B cell (primary cell): Measurements from ENCODE around the gene SLC35A3.

ENCODE experiments used
- EZH2 ChIP-seq: IDR thresholded peaks from 2 replicates; pipeline ENCODE4 v1.6.1; 2012; ENCODE audit warnings: borderline replicate concordance, low read depth, mild to moderate bottlenecking, moderate library complexity, low read length; ENCODE audit not compliant: insufficient read depth, poor library complexity, severe bottlenecking
- TF ChIP-seq, protein P1 (sequence below): fragments of 200-600 bp; IDR thresholded peaks from one replicate; pipeline ENCODE4 v1.8.0; 2022; ENCODE audit warnings: antibody characterized with exemption, mild to moderate bottlenecking

DNA sequence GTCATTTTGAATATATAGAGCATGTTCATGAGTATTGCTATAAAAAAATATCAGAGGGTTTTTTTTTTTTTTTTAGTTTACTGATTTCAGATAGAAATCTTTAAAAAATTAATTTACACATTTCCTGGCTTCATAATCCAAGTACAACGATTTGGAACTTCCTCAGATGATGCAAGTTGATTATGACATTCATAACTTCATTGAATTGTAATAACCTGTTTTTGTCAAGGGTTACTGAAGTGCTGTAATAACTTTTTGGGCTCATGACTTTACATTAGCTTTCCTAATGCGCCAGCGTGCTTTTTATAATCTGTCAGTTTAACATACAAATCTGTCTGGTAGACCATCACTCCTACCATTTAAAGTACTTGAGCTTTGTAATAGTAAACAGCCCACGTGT is 81.6 kb downstream of the SLC35A3 start:
- TF ChIP-seq EZH2: no peak
- TF ChIP-seq, protein P1, sequence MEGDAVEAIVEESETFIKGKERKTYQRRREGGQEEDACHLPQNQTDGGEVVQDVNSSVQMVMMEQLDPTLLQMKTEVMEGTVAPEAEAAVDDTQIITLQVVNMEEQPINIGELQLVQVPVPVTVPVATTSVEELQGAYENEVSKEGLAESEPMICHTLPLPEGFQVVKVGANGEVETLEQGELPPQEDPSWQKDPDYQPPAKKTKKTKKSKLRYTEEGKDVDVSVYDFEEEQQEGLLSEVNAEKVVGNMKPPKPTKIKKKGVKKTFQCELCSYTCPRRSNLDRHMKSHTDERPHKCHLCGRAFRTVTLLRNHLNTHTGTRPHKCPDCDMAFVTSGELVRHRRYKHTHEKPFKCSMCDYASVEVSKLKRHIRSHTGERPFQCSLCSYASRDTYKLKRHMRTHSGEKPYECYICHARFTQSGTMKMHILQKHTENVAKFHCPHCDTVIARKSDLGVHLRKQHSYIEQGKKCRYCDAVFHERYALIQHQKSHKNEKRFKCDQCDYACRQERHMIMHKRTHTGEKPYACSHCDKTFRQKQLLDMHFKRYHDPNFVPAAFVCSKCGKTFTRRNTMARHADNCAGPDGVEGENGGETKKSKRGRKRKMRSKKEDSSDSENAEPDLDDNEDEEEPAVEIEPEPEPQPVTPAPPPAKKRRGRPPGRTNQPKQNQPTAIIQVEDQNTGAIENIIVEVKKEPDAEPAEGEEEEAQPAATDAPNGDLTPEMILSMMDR: no peak
